ENCODE results near the gene UBE2D2. TPM values are rescaled to one million over a fixed set of nuclear protein-coding genes. Genes with fewer than 3 reads are reported as not detected.

UBE2D2 gene
- total and polyA plus RNA-seq, 2 of the 13 experiments (the other 11 are each of a cell fraction or from before 2014, with no cell fraction given), result 79.1 to 109 TPM

GRCh38 chr5:139648205-139649081, 87.3 kb downstream of the UBE2D2 start, which contains the start of gene CXXC5 (continued):
- TF ChIP-seq, protein P1, sequence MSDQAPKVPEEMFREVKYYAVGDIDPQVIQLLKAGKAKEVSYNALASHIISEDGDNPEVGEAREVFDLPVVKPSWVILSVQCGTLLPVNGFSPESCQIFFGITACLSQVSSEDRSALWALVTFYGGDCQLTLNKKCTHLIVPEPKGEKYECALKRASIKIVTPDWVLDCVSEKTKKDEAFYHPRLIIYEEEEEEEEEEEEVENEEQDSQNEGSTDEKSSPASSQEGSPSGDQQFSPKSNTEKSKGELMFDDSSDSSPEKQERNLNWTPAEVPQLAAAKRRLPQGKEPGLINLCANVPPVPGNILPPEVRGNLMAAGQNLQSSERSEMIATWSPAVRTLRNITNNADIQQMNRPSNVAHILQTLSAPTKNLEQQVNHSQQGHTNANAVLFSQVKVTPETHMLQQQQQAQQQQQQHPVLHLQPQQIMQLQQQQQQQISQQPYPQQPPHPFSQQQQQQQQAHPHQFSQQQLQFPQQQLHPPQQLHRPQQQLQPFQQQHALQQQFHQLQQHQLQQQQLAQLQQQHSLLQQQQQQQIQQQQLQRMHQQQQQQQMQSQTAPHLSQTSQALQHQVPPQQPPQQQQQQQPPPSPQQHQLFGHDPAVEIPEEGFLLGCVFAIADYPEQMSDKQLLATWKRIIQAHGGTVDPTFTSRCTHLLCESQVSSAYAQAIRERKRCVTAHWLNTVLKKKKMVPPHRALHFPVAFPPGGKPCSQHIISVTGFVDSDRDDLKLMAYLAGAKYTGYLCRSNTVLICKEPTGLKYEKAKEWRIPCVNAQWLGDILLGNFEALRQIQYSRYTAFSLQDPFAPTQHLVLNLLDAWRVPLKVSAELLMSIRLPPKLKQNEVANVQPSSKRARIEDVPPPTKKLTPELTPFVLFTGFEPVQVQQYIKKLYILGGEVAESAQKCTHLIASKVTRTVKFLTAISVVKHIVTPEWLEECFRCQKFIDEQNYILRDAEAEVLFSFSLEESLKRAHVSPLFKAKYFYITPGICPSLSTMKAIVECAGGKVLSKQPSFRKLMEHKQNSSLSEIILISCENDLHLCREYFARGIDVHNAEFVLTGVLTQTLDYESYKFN (CRISPR knock-in tag; conservative IDR thresholded peaks at IDR 0.05), result peak; percentile 42; the same call in 1 of the 2 replicates
- TF ChIP-seq ZNF446 (CRISPR knock-in tag; IDR thresholded peaks at IDR 0.05) (peak; percentile 67; the same call in 1 of the 2 replicates), ZNF460 (CRISPR knock-in tag; IDR thresholded peaks at IDR 0.05; ENCODE audit: borderline replicate concordance) (no peak), THAP11 (CRISPR knock-in tag; IDR thresholded peaks at IDR 0.05) (no peak; the same call in 1 of the 2 replicates), FOXK1 (CRISPR knock-in tag; IDR thresholded peaks at IDR 0.05; ENCODE audit: borderline replicate concordance, low read depth) (no peak), AFF4 (CRISPR knock-in tag; IDR thresholded peaks at IDR 0.05) (no peak), AGO2 (optimal IDR thresholded peaks at IDR 0.05; ENCODE audit: low read depth, low read length) (peak; percentile 43), MXI1 (IDR thresholded peaks at IDR 0.05; ENCODE audit: borderline replicate concordance, low read depth, low read length) (no peak; the same call in 2 of the 3 replicates), SOX13 (IDR thresholded peaks at IDR 0.05) (no peak; the same call in 1 of the 2 replicates), SOX13 (CRISPR knock-in tag; conservative IDR thresholded peaks at IDR 0.05 in 1 of 2, IDR thresholded peaks at IDR 0.05 in 1 of 2) (peak in 1 of 2 experiments; percentile 37; a peak in 1 of 4 replicates), GATAD1 (CRISPR knock-in tag; IDR thresholded peaks at IDR 0.05) (no peak)
- TF ChIP-seq, protein P2, sequence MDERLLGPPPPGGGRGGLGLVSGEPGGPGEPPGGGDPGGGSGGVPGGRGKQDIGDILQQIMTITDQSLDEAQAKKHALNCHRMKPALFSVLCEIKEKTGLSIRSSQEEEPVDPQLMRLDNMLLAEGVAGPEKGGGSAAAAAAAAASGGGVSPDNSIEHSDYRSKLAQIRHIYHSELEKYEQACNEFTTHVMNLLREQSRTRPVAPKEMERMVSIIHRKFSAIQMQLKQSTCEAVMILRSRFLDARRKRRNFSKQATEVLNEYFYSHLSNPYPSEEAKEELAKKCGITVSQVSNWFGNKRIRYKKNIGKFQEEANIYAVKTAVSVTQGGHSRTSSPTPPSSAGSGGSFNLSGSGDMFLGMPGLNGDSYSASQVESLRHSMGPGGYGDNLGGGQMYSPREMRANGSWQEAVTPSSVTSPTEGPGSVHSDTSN (CRISPR knock-in tag; IDR thresholded peaks at IDR 0.05), result no peak
- TF ChIP-seq, protein P3, sequence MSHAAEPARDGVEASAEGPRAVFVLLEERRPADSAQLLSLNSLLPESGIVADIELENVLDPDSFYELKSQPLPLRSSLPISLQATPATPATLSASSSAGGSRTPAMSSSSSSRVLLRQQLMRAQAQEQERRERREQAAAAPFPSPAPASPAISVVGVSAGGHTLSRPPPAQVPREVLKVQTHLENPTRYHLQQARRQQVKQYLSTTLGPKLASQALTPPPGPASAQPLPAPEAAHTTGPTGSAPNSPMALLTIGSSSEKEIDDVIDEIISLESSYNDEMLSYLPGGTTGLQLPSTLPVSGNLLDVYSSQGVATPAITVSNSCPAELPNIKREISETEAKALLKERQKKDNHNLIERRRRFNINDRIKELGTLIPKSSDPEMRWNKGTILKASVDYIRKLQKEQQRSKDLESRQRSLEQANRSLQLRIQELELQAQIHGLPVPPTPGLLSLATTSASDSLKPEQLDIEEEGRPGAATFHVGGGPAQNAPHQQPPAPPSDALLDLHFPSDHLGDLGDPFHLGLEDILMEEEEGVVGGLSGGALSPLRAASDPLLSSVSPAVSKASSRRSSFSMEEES (CRISPR knock-in tag; IDR thresholded peaks at IDR 0.05), result no peak
- TF ChIP-seq, protein P4, sequence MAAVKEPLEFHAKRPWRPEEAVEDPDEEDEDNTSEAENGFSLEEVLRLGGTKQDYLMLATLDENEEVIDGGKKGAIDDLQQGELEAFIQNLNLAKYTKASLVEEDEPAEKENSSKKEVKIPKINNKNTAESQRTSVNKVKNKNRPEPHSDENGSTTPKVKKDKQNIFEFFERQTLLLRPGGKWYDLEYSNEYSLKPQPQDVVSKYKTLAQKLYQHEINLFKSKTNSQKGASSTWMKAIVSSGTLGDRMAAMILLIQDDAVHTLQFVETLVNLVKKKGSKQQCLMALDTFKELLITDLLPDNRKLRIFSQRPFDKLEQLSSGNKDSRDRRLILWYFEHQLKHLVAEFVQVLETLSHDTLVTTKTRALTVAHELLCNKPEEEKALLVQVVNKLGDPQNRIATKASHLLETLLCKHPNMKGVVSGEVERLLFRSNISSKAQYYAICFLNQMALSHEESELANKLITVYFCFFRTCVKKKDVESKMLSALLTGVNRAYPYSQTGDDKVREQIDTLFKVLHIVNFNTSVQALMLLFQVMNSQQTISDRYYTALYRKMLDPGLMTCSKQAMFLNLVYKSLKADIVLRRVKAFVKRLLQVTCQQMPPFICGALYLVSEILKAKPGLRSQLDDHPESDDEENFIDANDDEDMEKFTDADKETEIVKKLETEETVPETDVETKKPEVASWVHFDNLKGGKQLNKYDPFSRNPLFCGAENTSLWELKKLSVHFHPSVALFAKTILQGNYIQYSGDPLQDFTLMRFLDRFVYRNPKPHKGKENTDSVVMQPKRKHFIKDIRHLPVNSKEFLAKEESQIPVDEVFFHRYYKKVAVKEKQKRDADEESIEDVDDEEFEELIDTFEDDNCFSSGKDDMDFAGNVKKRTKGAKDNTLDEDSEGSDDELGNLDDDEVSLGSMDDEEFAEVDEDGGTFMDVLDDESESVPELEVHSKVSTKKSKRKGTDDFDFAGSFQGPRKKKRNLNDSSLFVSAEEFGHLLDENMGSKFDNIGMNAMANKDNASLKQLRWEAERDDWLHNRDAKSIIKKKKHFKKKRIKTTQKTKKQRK (IDR thresholded peaks at IDR 0.05; ENCODE audit: low read length), result no peak
